GM18520 (cell line): ENCODE measurements around the gene NMT1.
"Not testable (repeated sequence)": the region's sequence is repeated elsewhere in the genome, so short reads cannot be mapped to it uniquely, and the experiment has no call there.

ENCODE experiments used
- ATAC-seq: cut with Tn5 transposase; IDR thresholded peaks from one replicate; pipeline ENCODE4 v1.9.1; 2021; ENCODE audit not compliant: unreplicated experiment

Gene NMT1

DNA sequence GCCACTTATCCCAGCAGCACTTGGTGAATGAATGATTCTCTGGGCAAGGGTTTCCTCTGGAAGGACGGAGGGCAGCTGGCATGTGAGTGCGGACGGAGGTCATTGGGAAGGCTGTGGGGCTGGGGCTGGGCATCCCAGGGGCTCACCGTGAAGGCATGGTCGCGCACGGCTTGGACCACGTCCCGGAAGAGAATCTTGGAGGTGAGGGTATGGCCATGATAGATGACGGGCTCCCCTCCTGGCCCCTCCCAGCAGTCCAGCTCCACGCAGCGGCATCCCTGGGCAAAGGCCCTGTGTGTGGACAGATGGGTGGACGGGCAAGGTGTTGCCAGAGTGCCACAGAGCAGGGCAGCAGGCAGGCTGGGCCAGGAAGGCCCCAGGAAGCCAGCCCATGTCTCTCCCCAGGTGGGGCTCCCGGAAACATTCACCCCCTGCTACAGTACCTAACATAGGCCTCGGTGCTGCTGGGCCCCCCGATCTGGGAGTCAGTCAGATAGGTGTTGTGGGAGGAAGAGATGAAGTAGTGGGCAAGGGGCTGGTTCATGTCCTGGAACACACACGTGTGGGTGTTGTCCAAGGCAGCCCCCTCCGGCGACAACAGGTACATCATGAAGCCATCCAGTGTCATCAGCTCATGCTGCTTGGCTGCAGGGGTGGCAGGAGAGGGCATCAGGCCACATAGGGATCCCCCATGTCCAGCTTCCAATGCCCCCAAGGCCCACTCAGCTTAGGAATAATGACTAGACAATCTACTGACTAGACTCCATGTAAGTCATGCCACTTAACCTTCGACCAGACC lies 56.9 kb downstream of the NMT1 start:
- no peak for ATAC-seq

DNA sequence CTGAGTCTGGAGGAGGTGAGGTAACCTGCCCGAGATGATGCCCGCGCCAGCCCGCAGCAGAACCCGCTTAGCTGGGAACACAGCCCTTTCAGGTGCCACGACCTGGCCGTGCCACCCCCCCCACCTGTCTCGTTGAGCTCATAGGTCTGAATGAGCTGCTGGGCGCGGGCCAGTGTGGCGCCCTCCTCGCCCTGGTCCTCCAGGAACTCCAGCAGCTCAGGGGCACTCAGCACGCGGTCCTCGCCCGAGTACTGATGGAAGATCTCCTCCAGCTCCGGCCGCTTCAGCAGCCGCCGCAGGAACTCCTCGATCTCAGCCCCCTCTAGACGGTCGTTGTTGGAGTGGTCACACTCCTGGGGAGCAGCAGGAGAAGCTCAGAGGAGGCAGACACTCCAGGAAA lies 57.6 kb downstream of the NMT1 start:
- ATAC-seq = no peak

GRCh38 chr17:45119964-45120363 lies 58.8 kb downstream of the NMT1 start:
- no peak for ATAC-seq

GRCh38 chr17:45120558-45120957 lies 59.4 kb downstream of the NMT1 start:
- no peak for ATAC-seq

DNA sequence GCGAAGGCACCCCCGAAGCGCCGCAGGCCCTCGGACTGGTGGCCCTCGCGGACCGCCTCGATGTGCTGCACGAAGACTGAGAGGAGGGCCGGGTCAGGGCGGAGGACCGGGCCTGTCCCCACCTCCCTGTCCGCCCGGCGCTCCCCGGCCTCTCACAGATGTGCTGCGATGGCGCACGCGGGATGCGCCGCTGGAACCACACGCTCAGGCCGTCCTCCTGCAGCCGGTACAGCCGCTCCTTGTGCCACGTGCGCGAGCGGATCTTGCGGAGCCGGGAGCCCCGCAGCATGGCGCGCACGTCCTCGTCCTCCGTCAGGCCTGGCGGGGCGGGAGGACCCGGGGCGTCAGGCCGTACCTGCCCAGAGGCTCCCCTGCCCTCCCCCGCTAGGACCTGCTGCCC lies 59.9 kb downstream of the NMT1 start:
- no peak for ATAC-seq

DNA sequence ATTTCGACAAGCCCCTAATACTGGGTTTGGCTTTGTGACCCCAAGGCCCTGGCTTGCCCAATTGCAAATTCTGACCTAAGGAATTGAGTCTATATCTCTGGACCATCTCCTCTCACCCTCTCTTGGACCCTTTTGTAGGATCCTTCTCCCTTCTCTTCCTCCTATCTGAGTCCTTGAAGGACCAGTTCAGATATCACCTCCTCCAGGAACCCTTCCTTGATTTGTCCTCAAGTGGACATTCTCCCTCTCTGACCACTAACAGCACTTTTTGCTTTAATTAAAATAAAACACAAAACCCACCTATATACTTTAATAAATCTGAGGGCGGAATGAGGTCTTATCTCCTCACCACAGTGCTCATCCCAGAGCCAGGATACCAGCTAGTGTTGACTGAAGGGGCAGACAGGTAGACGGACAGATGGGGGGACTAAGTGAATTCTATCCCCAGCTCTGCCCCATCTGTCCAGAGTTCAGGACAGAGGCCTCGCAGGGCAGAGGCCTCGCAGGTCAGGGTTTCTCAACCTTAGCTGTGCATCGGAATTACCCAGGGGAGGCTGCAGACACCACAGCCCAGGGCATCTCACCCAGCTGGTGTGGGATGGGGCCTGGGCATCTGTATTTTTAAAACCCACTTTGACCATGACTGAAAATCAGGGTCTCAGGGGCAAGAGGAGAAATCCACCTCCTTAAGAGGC lies 62.1 kb downstream of the NMT1 start:
- ATAC-seq = no peak

- ATAC-seq = no peak
These were observed 63.0 kb downstream of the NMT1 start for GRCh38 chr17:45123930-45124796.

DNA sequence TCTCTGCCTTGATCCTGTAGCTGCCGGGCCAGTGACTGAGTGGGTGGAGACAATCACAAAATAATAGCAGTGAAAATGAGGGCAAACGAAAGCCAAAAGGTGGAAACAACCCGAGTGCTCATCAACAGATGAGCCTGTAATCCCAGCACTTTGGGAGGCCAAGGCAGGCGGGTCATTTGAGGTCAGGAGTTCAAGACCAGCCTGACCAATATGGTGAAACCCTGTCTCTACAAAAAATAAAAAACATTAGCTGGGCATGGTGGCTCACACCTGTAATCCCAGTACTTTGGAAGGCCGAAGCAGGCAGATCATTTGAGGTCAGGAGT lies 63.6 kb downstream of the NMT1 start:
- ATAC-seq = not testable (repeated sequence)

- no peak for ATAC-seq
These were observed 64.4 kb downstream of the NMT1 start for GRCh38 chr17:45125509-45125908.

DNA sequence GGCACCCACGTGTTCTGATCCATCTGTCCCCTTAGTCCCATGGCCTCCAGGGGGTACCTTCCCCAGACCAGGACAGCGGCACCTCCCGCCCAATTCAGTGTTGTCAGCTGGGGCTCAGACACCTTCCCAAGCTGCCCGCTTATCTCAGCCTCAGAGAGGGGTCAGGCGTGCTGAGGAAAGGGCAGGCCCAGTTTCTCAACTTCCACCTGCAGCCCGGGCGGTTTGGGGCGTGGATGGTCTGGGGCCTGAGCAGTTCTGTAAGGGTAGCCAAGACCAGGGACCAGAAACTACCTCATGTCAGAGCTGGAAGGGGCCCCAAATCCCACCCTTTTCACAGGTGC lies 66.1 kb downstream of the NMT1 start:
- no peak for ATAC-seq

GRCh38 chr17:45127548-45128300 lies 66.6 kb downstream of the NMT1 start:
- ATAC-seq = no peak

DNA sequence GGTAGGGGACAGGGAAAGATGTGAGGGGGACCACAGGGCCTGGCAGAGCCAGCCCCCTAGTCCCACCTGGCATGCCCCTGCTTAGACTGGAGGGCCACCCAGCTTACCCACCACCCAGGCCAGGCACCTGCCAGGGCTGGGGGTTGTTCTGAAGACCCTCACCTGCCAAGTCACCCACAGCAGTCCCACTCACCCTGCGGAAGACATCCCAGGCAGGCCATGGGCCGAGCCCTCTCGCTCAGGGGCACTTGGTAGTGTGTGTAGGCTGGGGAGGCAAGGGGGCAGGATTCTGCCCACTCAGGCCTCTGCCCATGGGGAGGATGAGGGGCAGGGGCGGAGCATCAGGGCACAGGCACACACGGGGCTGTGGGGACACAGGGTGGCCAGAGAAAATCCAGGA lies 67.2 kb downstream of the NMT1 start:
- no peak for ATAC-seq

DNA sequence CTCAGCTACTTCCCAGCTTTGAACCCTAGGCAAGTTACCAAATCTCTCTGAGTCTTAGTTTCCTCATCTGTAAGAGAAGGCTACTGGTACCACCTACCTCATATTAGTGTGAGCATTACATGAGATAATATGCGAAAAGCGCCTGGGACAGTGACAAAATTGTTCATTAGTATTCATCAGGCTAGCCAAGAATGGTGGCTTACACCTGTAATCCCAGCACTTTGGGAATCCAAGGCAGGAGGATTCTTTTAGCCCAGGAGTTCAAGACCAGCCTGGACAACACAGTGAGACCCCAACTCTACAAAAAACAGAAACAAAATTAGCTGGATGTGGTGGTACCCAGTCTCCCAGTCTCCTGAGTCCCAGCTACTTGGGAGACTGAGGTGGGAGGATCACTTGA lies 67.9 kb downstream of the NMT1 start:
- ATAC-seq = no peak

DNA sequence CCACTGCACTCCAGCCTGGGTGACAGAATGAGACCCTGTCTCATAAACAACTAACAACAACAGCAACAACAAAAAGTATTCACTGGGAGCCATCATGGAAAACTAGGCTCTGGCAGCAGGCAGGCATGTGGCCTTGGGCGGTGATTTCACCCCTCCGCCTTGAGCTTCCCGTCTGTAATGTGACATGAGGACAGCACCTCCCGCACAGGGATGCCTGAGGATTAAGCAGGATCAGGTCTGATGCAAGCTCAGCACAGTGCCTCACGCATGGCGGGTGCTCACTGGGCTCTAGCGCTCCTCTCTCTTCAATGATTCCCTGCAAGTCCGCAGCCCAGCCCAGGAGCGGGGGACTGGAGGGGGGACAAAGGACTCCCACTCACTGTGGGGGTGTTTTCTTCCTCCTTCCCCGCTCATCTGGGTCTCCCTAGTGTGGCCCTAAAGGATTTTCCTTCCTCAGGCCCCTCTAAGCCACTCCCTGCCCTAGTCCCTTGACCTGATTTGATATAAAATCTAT lies 68.4 kb downstream of the NMT1 start:
- no peak for ATAC-seq

DNA sequence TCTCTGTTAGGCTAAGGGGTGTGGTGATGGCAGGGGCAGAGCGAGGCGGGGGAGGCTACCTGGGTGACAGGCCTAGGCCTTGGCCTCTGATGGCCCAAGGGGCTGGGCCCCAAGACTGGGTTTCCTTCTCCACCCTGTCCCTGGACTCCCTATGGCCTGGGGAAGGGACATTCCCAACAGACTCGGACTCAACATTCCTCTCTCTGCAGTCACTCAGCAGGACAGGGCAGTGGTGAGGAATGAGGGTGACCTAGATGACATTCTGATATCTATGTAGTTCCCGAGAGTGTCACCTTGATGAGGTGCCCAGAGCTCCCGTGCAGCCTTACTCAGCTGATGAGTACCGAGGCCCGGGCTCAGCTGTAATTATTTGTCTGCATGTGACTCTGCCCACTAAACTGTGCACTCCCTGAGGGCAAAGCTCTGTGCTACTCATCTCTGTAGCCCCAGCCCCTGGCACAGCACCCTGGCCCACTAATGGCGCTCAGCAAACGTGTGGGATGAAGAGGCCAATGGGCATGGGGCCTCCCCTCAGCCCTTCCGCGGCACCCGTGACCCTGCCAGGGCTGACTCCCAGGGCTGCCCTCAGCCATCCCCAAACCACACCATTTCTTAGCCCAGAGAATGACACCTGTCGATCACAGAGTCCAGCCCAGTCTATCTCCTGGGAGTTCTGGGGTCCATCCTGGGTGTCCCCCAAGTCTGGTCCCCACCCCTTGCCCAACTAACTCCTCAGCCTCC lies 69.0 kb downstream of the NMT1 start:
- no peak for ATAC-seq

DNA sequence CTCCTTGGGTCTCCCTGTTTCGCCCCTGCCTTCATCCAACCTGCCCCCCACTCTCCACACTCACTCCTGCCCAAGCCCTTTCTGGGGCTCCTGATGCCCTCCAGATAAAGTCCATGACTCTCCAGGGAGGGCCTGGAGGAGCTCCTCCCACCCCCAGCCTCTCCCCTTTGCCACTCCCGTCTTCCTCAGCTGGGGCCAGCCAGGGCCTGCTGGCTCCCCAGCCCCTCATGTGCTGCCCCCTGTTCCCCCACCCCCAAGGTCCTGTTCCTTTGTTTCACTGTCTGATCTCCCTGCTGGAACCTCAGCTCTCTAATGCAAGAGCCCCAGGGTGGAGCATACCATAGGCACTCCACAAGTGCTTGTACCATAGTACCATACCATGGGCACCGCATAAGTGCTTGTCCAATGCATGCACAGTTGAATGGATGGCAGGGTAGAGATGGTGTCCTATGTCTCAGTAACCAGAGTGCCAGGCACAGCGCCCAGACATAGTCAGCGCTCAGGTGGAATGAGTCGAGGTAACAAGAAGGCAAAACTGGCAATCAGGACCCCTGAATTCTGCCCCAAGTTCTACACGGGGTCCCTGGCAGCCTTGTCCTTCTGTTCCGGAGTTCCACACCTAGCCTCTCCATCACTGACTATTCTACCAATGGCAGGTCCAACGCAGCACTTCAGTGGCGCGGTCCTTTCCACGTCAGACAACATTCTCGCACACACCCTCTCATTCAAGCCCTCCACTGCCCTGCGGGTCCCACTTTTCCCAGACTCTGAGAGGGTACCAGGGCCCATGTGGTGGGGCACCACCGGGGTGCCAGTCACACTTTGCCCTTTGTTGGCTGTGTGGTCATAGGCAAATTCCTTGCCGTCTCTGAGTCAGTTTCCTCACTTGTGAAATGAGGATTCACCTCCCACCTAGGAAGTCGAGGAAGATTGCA lies 69.8 kb downstream of the NMT1 start:
- no peak for ATAC-seq

GRCh38 chr17:45131616-45132319 lies 70.7 kb downstream of the NMT1 start:
- ATAC-seq = no peak

DNA sequence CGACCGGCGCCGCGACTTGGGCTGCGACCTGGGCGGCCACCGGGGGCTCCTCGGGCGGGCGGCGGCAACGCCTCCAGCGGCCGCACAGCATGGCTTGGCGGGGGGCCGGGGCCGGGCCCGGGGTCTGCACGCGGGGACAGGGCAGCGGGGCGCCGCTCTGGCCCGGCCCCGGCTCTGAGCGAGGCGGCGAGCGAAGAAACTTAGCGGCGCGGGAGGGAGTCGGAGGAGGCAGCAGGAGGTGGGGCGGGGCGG lies 71.1 kb downstream of the NMT1 start, which contains the start of gene PLCD3:
TSS of gene PLCD3 (minus strand) at position 196 of the 252 bp plus-strand sequence. CDS start at position 91, 105 bp downstream.
- no peak for ATAC-seq
